LNCaP clone FGC (cell line): ENCODE data around the gene TREM2.

Experiments
- DNase-seq: peaks from one replicate; pipeline ENCODE4 v3.0.0-alpha.2; 2011; ENCODE audit warnings: low read depth
- H3K4me3 ChIP-seq: 2 replicates; pipeline ENCODE4 v1.5.1; 2011; ENCODE audit warnings: mild to moderate bottlenecking, low read depth, low read length, control low read depth
- TF ChIP-seq, protein P1 (sequence below): IDR thresholded peaks from 2 replicates; pipeline ENCODE4 v1.5.1; 2012; ENCODE audit warnings: mild to moderate bottlenecking; ENCODE audit not compliant: control insufficient read depth, insufficient read depth; ENCODE audit errors: extremely low read depth

The TREM2 gene

DNA sequence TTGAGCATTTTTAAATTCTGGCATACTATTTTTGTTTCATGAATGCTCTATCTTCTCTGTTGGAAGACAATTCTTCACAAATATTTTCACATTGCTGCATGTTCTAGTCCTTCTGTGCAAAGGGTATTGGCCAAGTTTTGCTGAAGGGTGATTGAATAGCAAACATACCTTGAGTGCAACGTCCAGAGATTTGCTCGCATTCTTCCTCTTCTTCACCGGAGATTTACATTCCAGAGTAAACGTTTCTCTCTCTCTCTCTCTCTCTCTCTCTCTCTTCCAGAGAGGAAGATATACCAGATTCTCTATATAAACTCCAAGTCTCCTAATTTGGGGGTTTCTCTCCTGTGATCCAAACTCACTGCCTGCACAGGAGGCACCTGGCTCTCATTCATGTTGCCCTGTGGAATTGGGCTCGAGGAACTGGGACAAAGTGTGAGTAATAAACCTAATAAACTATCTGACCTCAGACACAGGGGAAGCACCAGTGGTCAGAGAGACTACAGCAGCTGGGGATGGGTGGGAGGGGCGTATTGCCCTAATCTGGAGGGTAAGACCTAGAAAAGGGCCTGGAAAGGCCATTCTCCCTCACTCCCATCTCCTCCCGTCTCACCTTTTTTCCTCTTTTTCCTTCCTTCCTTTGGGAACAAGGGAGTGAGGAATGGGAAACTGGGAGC lies 7.6 kb downstream of the TREM2 start:
- peak; percentile 1 for DNase-seq
- TF ChIP-seq, protein P1, sequence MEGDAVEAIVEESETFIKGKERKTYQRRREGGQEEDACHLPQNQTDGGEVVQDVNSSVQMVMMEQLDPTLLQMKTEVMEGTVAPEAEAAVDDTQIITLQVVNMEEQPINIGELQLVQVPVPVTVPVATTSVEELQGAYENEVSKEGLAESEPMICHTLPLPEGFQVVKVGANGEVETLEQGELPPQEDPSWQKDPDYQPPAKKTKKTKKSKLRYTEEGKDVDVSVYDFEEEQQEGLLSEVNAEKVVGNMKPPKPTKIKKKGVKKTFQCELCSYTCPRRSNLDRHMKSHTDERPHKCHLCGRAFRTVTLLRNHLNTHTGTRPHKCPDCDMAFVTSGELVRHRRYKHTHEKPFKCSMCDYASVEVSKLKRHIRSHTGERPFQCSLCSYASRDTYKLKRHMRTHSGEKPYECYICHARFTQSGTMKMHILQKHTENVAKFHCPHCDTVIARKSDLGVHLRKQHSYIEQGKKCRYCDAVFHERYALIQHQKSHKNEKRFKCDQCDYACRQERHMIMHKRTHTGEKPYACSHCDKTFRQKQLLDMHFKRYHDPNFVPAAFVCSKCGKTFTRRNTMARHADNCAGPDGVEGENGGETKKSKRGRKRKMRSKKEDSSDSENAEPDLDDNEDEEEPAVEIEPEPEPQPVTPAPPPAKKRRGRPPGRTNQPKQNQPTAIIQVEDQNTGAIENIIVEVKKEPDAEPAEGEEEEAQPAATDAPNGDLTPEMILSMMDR, result no peak
- no peak overlapping the region for H3K4me3 ChIP-seq

GRCh38 chr6:41153992-41154625 lies 8.8 kb downstream of the TREM2 start, which contains the start of gene TREML1:
TSS of gene TREML1 (minus strand) at chr6:41154347. CDS start at chr6:41154288, 59 bp downstream.
- H3K4me3 ChIP-seq, result no peak within 1 kb of the TSS
- DNase-seq, result no peak
- TF ChIP-seq, protein P1, result no peak

DNA sequence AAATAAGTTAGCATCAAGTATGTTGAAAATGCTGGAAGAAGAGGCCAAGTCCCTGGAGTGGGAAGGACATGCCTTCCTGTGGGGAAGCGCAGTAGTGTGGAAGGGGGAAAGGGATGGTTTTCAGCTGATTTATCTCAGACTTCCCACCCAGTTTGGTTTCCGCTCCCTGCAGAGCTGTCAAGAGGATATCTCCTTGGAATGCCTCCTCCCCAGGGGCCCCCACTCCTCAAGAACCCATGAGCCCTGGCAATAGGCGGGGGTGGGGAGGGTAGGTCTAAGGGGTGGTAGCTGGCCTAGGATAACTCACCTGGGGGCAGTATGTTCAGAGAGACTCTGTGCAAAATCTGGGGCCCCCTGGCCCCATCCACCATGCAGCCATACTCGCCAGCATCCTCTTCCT lies 9.5 kb downstream of the TREM2 start:
- DNase-seq, result no peak
- no peak overlapping the region for H3K4me3 ChIP-seq
- TF ChIP-seq, protein P1, result no peak

DNA sequence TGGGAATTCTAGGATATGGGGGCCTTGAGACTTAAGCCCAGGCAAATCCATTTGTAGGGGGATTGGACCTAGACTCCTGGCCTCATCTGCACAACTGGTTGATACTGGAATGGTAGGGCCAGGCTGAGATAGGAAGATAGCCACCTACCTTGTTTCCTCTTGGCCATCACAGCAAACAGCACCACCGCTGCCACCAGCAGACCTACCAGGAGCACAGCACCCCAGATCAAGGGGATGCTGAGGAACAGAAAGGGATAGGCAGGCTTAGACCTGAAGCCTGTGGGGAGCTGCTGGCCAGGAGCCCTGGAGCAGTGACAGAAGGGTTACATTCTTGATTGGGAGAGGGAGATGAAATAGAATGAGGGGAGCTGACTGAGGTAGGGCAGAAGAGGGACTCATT lies 12.2 kb downstream of the TREM2 start:
- no peak overlapping the region for H3K4me3 ChIP-seq
- TF ChIP-seq, protein P1, result no peak
- no peak for DNase-seq

DNA sequence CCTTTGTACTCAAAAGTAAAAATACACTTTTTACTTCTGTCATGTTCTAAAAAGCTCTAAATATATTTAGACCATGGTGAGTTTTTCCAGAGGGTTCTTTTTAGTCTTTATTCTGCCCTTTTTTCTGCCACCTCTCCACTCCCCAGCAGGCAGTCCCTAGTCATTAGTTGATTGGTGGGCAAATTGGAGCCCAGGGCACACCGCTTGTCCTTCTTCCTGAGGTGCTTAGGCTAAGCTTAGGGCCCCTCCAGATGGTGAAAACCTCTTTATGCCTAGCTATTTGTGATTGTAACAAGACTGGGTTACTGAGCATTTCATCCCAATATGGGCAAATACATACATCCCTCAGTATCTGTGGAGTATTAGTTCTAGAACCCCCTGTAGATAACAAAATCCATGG lies 15.0 kb downstream of the TREM2 start:
- no peak overlapping the region for H3K4me3 ChIP-seq
- TF ChIP-seq, protein P1, result no peak
- DNase-seq, result no peak

GRCh38 chr6:41136911-41137310 lies 26.0 kb downstream of the TREM2 start:
- TF ChIP-seq, protein P1, result no peak
- H3K4me3 ChIP-seq, result no peak overlapping the region
- DNase-seq, result no peak
